ENCODE measurements around the gene CRLF1.

CRLF1 gene

GRCh38 chr19:18610245-18610555 is 3.6 kb upstream of the CRLF1 start:
- no peak overlapping the region for H3K4me3 ChIP-seq (ENCODE audit: control insufficient read depth, low read depth, low read length)
- DNase-seq (ENCODE audit: low read depth), result no peak
- TF ChIP-seq CTCF (IDR thresholded peaks at IDR 0.05; ENCODE audit: control insufficient read depth, insufficient read depth, low read depth, low read length, missing control alignments), result no peak

GRCh38 chr19:18609717-18610051 is 3.1 kb upstream of the CRLF1 start:
- no peak for DNase-seq (ENCODE audit: low read depth)
- TF ChIP-seq CTCF (IDR thresholded peaks at IDR 0.05; ENCODE audit: control insufficient read depth, insufficient read depth, low read depth, low read length, missing control alignments), result no peak
- no peak overlapping the region for H3K4me3 ChIP-seq (ENCODE audit: control insufficient read depth, low read depth, low read length)

- DNase-seq (ENCODE audit: low read depth), result no peak
- H3K4me3 ChIP-seq (ENCODE audit: control insufficient read depth, low read depth, low read length), result no peak overlapping the region
- no peak for TF ChIP-seq CTCF (IDR thresholded peaks at IDR 0.05; ENCODE audit: control insufficient read depth, insufficient read depth, low read depth, low read length, missing control alignments)
Observed at GRCh38 chr19:18608805-18609716, 2.5 kb upstream of the CRLF1 start.

GRCh38 chr19:18608102-18608804 is 1.7 kb upstream of the CRLF1 start:
- H3K4me3 ChIP-seq (ENCODE audit: control insufficient read depth, low read depth, low read length), result no peak overlapping the region
- DNase-seq (ENCODE audit: low read depth), result no peak
- TF ChIP-seq CTCF (IDR thresholded peaks at IDR 0.05; ENCODE audit: control insufficient read depth, insufficient read depth, low read depth, low read length, missing control alignments), result no peak

- H3K4me3 ChIP-seq (ENCODE audit: control insufficient read depth, low read depth, low read length), result peak overlapping the region; percentile 45
- no peak for DNase-seq (ENCODE audit: low read depth)
- TF ChIP-seq CTCF (IDR thresholded peaks at IDR 0.05; ENCODE audit: control insufficient read depth, insufficient read depth, low read depth, low read length, missing control alignments), result no peak
Observed at GRCh38 chr19:18607226-18608101, 865 bp upstream of the CRLF1 start.

- no peak for DNase-seq (ENCODE audit: low read depth)
- no peak for TF ChIP-seq CTCF (IDR thresholded peaks at IDR 0.05; ENCODE audit: control insufficient read depth, insufficient read depth, low read depth, low read length, missing control alignments)
- no peak overlapping the region; the same call in none of the 2 replicates for H3K4me3 ChIP-seq (ENCODE audit: control insufficient read depth, low read depth, low read length)
Observed at GRCh38 chr19:18605546-18606280, 886 bp downstream of the CRLF1 start.

Measured in AG09309 (cell line).